Measurements from ENCODE around the gene TECPR2.

The TECPR2 gene

DNA sequence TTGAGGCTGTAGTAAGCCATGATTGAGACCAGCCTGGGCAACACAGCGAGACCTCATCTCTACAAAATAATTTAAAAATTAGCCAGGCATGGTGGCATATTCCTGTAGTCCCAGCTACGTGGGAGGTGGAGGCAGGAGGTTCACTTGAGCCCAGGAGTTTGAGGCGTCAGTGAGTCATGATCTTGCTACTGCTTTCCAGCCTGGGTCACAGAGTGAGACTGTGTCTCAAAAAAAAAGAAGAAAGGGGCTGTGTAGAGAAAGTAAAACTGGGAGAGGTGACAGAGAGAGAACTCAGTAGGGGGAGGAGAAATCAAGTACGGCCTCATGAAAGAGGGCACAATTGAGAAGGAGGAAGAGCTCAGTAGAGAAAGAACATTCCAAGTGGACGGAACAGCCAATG lies 12.4 kb downstream of the TECPR2 start:
- DNase-seq, result no peak

DNA sequence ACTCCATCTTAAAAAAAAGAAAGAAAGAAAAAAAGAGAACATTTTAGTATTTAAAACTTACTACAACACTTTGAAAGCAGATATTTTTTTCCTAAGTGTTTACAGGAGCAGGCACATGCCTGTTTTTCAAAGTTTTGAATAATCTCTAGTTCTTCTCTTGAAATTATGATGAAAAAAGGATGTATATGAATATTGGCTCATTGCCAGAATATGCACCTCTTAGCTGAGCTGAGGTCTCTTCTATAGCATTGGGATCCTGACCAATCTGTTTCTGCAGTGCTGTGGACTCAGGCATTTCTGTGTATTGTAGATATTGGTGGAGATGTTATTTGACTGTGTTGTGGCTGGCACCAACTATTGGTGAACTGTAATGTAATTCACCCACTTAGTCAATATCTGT lies 15.0 kb downstream of the TECPR2 start:
- DNase-seq, result no peak

DNA sequence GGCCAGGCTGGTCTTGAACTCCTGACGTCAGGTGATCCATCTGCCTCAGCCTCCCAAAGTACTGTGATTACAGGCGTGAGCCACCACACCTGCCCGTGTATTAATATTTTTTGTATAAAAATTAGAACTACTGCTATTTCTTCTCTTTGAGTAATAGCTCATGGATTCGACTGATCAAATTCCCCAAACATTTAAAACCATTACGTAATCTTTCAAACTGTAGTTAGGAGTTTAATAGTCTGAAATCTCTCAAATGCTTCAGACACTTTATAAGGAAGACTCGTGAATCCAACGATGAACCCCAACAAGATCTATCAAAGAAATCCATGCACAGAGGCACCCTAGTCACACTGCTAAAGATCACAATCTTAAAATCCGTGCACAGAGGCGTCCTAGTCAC lies 16.1 kb downstream of the TECPR2 start:
- no peak for DNase-seq

DNA sequence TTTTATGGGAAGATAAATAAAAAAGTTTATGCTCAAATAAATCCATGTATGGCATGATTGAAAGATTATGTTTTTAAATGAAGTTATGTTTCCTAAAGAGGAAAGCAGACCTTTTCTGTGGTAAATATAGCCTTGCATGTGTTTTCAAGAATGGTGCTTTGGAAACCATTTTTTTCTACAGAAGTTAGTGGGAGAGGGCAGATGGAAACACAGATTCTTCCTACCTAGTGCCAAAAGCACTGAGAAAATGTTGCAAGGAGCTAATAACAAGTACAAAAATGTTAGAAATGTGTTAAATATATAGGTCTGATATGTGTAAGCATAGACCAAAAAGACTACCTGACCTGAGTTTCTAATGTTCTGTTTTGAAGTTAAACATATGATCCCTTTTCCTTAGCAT lies 24.3 kb downstream of the TECPR2 start:
- DNase-seq, result no peak

DNA sequence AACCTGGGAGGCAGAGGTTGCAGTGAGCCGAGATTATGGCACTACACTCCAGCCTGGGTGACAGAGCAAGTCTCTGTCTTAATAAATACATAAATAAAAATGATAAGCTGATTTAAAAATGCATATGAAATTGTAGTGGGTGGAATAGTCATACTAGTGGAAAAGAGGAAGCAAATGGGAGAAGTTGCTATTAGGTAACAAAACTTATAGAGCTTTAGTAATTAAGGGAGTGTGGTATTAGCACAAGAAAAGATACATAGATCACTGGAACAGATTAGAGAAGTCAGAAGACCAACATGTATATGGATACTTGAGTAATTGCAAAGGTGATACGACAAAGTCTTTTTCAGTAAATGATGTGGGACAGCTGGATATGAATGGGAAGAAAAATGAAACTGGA lies 26.5 kb downstream of the TECPR2 start:
- peak; percentile 68 for DNase-seq

DNA sequence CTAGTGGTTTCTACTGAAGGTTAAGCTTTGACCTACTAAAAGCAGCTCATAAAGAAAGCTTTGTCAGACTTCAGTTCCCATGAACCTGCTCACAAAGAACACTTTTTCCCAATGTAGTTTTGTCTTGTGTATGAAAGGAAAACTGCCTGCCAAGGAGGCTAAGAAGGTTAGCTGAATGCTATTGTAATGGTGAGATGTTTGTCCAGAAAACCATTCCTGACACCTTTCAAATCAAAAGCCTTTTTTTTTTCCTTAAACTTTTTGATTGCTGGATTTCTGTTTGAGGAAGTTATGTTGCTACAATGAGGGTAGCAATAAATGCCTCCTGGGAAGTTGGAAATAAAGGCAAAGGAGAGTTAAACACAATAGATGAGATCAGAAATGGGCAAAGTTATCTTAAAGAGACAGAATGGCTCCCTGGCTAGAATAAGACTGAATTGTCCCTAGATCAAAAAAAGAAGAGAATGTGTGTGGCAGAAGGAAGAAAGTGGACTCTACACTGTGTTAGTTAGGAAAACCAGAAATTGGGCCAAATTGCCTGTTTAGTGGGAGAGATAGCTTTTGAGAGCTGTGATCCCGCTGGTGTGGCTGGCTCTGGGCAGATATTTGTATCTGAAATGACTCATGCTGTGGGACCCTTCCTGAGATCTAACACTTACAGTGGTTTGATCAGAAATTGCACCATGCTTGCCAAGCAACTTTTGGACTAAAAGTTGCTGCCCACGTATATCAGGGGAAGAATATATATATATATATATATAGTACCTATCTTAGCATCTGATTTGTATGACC lies 27.5 kb downstream of the TECPR2 start:
- DNase-seq, result no peak

DNA sequence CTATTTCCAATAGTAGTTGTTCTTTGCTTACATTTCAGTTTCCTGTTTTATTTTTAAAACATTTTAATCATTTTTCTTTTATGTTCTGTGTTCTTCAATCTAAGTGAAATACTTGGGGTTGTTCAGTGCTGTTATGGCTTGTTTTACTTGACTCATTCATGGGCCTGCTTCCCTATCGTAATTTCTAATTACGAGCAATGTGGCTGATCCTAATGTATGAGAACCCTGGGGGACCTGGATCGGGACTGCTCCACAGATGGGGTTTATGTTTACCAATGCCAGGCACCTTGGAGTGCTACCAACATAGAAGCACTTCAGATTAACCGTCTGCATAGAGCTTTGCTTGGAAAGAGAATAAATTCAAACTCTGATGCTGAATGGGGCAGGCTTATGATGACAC lies 29.8 kb downstream of the TECPR2 start:
- no peak for DNase-seq

DNA sequence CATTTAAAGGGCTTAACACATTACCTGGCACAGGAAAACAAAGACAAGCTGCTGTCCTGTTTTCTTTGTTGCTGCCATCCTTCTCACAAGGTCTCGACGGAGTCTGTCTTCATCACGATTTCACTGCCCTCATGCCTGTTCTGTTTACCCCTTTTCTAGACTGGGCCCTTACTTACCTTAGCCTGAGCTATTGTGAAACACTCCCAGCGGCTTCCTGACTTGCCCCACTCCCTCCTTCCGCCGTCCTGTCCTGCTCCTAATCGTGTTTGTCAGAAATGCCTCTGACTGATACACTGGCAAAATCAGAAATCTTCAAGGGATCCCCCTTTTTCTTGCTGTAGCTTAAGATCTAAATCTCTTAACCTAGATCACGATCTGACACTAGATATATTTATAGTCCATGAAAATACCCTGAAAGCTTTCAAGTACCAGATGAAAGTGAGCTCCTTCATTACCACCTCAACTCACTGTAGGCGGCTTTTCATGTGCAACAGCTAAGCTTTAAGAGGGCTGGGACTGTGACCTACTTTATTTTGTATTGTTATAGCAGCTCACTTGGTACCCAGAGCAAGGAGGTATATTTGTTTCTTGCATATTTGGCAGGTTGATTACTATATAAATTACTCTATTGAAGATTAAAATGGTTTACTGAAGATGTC lies 32.1 kb downstream of the TECPR2 start:
- DNase-seq, result no peak

DNA sequence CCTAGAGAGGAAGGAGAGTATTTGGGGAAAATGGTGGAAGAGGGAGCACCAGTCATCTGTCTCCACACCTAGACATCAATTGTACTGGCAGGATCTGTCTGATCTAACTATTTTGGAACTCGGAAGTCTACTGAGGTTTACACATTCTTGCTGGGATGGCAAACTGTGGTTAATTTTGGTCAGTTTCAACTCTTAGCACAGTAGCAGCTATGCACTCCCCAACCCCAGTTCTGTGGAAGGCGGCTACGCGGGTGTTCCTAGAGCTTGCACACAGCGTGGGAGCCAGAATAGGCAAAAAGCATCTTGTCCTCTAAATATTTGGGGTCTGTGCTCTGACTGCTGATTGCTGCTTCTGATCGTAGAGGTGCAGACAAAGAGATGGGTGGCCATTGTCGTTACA lies 33.8 kb downstream of the TECPR2 start:
- DNase-seq, result no peak

DNA sequence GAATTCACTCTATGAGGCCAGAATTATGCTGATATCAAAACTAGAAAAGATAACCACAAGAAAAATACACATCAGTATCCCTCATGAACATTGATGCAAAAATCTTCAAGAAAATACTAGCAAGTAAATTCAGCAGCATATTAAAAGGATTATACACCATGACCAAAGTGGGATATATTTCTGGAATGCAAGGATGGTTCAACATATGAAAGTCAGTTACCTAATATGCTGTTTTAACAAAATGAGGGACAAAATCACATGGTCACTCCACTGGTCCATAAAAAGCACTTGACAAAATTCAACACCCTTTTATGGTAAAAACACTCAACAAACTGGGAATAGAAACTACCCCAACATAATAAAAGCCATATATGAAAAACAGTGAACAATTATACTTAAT lies 40.3 kb downstream of the TECPR2 start:
- DNase-seq, result no peak

DNA sequence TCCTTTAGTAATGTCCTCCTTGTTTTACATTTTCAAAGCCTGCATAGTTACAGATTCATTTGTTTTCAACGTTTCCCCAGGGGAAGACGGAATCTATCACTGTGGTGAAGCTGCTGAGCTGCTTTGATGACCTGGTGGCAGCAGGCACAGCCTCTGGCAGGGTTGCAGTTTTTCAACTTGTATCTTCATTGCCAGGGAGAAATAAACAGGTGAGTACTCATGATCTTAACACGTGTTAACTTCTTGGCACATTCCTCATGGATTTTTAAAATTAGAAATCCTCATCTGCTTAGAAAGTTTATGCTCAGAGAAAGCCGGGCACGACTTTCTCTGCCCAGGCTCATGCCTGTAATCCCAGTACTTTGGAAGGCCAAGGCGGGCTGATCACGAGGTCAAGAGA lies 44.5 kb downstream of the TECPR2 start:
- DNase-seq, result no peak

DNA sequence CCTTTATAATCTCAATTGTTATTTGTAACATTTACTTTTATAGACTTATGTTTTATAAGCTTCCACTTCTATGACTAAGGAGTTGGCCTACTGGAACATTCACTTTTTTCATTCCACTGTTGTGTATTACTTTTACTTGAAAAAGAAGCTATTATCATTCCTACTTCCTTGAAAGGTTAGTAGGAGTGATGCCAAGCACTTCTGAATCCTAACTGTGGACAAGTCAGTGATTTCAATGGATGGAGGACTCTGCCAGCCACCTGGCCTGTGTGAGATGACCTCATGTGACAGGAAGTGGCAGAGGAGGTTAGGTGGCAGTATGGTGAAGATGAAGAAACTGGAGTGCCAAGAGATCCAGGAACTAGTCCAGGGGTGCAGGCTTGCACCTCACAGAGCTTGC lies 46.0 kb downstream of the TECPR2 start:
- no peak for DNase-seq

DNA sequence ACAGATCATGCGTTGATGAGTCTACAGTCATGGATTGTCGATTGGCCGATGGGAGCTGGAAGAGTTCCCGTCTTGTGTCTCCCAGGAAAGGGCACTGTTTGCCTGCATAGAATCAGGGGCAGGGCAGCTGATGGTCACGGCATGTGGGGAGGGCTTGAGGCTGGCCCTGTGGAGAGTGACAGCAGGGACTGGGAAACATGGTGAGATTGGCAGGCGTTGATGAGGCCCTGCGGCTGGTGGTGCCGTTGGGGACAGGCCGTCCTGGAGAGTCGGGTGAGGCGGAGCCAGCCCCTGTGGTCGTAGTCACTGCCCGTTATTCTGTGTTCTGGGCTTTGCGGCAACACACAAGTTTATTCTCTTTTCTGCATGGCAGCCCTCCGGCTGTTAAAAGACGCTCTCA lies 52.9 kb downstream of the TECPR2 start:
- DNase-seq, result no peak

DNA sequence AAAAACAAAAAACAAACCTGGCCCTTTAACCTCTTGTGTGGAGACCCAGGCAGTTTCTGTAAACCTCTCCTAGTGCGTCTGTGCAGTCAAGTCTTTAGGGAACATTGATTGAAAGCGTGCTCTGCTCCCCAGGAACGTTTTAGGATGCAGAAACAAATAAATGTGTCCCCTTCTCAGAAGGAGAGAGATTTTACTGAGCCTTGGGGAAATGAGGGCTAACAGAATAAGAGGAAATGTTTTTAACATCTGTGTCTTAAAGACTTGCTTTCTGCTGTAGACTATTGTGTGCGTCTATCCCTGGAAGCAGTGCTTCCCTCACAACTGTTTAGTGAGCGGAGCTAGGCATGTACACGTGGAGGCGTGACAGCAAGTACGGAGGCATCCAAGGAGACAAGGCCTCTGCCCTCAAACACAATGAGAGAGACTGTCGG lies 54.3 kb downstream of the TECPR2 start:
- DNase-seq, result no peak

DNA sequence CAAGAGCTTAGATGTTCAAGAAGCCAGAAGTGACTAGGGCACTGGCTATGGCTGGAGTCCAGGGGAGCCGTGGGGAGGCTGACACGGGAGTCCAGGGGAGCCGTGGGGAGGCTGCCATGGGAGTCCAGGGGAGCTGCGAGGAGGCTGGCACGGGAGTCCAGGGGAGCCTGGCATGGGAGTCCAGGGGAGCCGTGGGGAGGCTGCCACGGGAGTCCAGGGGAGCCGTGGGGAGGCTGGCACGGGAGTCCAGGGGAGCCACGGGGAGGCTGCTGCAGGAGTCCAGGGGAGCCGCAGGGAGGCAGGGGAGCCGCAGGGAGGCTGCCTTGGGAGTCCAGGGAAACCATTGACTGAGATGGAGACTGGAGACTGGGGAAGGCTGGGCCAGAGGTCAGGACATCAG lies 54.9 kb downstream of the TECPR2 start:
- no peak for DNase-seq

DNA sequence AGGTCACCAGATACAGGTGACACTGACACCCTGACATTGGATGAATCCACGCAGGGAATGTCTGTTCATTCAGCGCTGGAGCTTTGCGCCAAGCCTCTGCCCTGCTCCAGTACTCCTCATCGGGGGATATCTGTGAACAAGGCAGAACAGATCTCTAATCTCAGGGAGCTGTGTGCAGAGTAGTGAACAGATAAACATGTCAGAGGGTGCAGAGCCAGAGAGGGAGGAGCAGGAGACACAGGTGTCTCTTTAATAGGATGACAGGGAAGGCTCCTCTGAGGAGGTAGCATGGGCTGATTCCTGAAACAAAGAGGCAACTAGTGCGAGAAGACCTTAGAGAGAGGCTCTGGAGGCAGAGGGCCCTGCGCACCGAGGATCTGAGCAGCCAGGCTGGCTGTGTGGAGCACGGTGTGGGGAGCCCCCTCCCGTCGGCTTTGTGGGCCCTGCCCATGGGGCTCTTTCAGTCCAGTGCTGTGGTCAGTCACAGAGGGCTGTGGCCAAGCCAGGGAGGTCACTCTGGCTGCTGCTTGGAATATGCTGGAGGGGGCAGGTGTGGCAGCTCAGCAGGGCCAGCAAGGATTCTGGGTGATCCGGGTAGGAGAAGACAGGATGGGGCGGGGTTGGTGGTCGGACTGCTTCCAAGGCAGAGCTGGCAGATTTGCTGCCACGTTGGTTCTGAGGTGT lies 55.6 kb downstream of the TECPR2 start:
- no peak for DNase-seq

DNA sequence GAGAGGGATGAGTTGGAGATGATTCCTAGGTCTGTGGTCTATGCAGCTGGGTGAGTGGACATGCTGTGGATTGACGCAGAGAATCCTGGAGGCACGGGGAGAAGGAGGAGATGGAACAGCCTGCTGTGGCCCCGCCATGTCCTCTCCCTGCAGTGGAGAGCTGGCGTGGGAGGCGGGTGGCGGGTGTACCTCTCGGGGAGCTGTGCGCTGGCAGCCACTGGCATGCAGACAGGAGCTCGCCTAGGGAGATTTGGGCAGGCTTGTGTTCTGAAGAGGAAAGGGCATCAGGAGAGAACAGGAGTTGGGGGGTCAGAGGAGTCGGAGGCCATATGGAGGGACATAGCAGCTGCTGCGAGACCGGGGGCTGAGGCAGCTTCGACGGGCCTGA lies 56.1 kb downstream of the TECPR2 start:
- DNase-seq, result no peak

DNA sequence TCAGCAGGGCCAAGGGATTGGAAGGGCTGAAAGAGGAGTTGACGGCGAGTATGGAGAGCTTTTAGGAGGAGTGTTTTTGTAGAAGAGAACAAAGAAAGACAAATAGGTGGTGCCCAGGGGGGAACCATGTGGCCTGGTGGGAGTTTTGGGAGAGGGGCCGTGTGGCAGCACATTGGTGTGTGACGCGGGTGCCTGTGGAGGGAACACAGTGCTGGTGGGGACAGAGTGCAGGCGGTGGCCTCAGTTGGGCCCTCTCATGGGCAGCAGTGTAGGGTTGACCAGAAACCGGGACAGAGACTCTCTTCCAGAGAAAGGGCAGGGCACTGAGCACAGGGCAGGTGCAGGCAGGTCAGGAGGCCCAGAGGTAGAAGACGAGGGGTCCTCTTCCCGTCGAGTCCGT lies 56.5 kb downstream of the TECPR2 start:
- DNase-seq, result no peak

DNA sequence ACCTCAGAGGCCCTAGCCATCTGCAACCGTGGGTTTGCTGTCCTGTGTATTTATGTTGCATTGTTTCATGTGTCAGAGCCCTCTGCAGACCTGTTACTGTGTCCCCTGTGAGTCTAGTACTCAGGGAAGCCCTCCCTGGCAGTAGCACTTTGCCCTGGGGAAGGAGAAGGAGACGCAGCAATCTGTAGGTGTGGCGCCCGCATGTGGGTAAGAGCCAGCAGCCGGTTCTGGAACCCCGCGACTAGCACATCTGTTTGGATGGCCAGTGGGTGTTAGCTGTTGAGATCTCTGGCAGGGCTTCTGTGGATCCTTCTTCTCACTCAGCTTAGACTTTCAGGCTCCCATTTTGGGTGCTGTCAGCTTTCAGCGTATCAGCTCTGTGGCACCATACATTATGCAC lies 57.0 kb downstream of the TECPR2 start:
- no peak for DNase-seq

DNA sequence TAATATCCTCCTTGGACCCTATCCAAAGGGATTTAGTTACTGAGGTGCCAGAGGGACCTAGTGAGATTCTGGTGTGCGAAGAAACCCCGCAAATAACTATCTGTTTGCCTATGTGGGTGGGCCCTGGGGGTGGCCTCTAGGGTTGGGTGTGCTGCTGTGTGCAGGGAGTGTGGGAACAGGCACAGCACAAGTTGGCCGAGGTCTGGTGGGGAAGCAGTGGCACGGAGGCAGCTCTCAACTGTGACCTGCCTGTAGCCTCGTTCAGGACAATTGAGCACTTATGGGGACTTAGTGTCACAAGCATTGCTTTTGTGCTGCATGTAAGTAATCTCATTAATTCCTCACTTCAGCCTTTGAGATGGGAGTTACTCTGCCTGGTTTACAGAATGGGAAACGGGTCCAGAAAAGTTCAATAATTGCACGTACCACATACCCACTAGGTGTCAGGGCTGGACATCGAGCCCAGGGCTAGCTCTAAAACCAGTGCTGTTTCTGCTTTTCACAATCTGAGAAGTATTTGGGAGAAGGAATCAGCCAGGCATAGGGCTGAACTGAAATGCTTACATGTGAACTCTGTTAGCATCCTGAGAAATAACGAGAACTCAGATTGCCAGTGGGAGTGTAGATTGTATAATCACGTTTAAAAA lies 58.8 kb downstream of the TECPR2 start:
- DNase-seq, result no peak

DNA sequence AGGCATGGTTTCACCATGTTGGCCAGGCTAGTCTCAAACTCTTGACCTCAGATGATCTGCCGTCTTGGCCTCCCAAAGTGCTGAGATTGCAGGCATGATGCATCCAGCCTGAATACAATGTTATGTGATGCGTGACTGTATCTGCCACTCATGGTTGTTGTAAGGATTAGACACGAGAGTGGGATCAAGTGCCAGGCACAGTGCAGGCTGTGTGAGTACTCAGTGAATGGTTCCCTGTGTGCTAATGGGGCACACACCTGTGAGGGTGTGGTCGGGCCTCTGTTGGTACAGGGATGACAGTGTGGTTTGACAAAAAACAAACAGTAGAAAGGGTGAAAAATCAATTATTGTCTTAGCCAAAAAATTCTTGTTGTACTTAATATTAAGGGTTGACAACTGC lies 61.8 kb downstream of the TECPR2 start:
- DNase-seq, result no peak

DNA sequence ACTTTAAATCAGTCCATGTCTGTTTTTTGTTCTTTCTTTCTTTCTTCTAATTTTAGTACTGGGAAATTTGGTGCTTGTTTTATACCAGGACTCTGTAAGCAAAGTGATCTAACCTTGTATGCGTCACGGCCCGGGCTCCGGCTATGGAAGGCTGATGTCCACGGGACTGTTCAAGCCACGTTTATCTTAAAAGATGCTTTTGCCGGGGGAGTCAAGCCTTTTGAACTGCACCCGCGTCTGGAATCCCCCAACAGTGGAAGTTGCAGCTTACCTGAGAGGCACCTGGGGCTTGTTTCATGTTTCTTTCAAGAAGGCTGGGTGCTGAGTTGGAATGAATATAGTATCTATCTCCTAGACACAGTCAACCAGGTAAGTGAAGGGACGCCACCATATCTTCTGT lies 62.2 kb downstream of the TECPR2 start:
- no peak for DNase-seq

DNA sequence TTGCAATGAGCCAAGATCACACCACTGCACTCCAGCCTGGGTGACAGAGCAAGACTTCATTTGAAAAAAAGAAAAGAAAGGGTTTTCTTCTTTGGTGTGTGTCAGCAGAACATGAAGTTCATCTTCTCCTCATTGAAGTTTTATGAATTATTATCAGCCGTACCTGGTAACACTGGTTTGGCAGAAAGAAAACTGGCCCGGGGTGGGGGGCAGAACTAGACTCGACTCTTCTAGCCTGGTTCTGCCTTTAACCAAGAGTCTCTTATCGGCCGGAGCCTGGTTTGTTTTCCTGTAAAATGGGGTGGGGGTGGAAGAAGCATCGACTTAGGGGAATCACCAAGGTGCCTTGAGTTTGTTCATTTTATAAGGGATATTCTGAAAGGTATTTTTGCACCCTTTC lies 64.1 kb downstream of the TECPR2 start:
- DNase-seq, result no peak

DNA sequence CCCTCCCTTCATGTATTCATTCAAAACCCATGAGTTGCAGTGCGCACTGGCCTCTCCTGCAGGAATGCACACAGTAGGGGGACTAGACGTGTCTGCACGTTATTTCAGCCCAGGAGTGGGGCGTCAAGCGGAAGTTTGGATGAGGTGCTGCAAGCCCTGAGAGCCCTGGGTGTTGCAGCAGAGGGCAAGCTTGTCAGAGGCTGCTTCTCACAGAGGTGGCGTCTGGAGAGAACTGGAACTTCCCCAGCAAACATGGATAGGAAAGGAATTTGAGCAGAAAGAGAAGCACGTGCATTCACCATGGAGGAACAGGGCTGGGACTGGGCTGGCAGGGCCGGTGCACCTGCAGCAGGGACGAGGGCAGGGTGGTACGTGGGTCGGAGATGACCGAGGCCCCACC lies 64.9 kb downstream of the TECPR2 start:
- DNase-seq, result no peak
